ENCODE data around the gene UAP1L1. TPM values are rescaled to one million over a fixed set of nuclear protein-coding genes. Genes with fewer than 3 reads are reported as not detected.

The UAP1L1 gene
- total and polyA plus RNA-seq, 2 of the 4 experiments (the other 2 are of a cell fraction), result 2.3 to 9.8 TPM

GRCh38 chr9:137038916-137039315 is 38.4 kb upstream of the UAP1L1 start:
- Histone ChIP-seq H2BK5ac (ENCODE audit: low read depth, low read length, poor library complexity, severe bottlenecking) (no peak overlapping the region), H3K18ac (ENCODE audit: low read depth, low read length) (no peak overlapping the region), H4K8ac (ENCODE audit: low read depth in 2 of 2, low read length in 2 of 2) (no peak overlapping the region), H3K14ac (replicated peaks; ENCODE audit: low read depth, low read length) (no peak overlapping the region), H3K36me3 (ENCODE audit: control insufficient read depth, insufficient read depth, low read length) (peaks cover 17% of the 10 kb centered on the region), H4K20me1 (ENCODE audit: insufficient read depth, low read length) (peaks cover 16% of the 10 kb centered on the region), H3K9me3 (ENCODE audit: control insufficient read depth, insufficient read depth, low read length) (no peaks in the 10 kb centered on the region), H3K23ac (ENCODE audit: low read depth, low read length) (no peak overlapping the region), H3K56ac (ENCODE audit: extremely low read depth, insufficient read depth, low read length) (no peak overlapping the region), H3K27ac (ENCODE audit: insufficient read depth, low read length) (no peak overlapping the region), H2BK15ac (ENCODE audit: low read depth, low read length) (no peak overlapping the region), H3K4ac (ENCODE audit: low read depth, low read length) (no peak overlapping the region), H3K9ac (ENCODE audit: low read depth, low read length) (no peak overlapping the region), H3K79me1 (ENCODE audit: low read depth in 1 of 2, low read length in 2 of 2) (peaks cover 0 to 6% of the 10 kb centered on the region in 2 experiments; a peak in 1 of 4 replicates), H2AFZ (replicated peaks; ENCODE audit: low read length, poor library complexity) (no peak overlapping the region), H3K4me2 (ENCODE audit: low read depth, low read length) (no peak overlapping the region), H4K5ac (ENCODE audit: low read depth, low read length) (no peak overlapping the region), H2BK20ac (ENCODE audit: low read depth, low read length) (no peak overlapping the region), H3K4me3 (ENCODE audit: insufficient read depth, low read depth, low read length) (no peak overlapping the region), H2AK9ac (replicated peaks; ENCODE audit: low read depth, low read length, poor library complexity) (peak overlapping the region; percentile 5), H3K4me1 (ENCODE audit: control insufficient read depth, insufficient read depth, low read length) (no peaks in the 10 kb centered on the region), H2BK120ac (ENCODE audit: low read depth, low read length) (no peak overlapping the region), H4K91ac (ENCODE audit: insufficient read depth, low read depth, low read length) (no peak overlapping the region), H3K27me3 (ENCODE audit: control insufficient read depth, insufficient read depth, low read length) (no peaks in the 10 kb centered on the region), H2AK5ac (ENCODE audit: low read depth, low read length) (no peak overlapping the region), H3K9me1 (ENCODE audit: insufficient read depth, low read length) (no peaks in the 10 kb centered on the region)
- dilution Hi-C loops (cut with HindIII; ENCODE audit: low sequenced_read_pairs, unreplicated experiment), result no loop called here
- TF ChIP-seq MAZ (IDR thresholded peaks at IDR 0.05; ENCODE audit: borderline replicate concordance, low read depth, low read length) (no peak), NFE2L2 (IDR thresholded peaks at IDR 0.05; ENCODE audit: low read depth, low read length) (no peak), RCOR1 (IDR thresholded peaks at IDR 0.05; ENCODE audit: insufficient replicate concordance, low read length) (no peak), CTCF (conservative IDR thresholded peaks at IDR 0.05; ENCODE audit: low read depth, low read length) (no peak), RFX5 (IDR thresholded peaks at IDR 0.05; ENCODE audit: low read depth, low read length) (no peak), MXI1 (IDR thresholded peaks at IDR 0.05; ENCODE audit: borderline replicate concordance, low read depth, low read length) (no peak), CEBPB (IDR thresholded peaks at IDR 0.05; ENCODE audit: low read depth, low read length) (no peak), SMC3 (IDR thresholded peaks at IDR 0.05; ENCODE audit: low read depth, low read length) (no peak)
- TF ChIP-seq, protein P1, sequence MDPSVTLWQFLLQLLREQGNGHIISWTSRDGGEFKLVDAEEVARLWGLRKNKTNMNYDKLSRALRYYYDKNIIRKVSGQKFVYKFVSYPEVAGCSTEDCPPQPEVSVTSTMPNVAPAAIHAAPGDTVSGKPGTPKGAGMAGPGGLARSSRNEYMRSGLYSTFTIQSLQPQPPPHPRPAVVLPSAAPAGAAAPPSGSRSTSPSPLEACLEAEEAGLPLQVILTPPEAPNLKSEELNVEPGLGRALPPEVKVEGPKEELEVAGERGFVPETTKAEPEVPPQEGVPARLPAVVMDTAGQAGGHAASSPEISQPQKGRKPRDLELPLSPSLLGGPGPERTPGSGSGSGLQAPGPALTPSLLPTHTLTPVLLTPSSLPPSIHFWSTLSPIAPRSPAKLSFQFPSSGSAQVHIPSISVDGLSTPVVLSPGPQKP (IDR thresholded peaks at IDR 0.05; ENCODE audit: borderline replicate concordance, low read depth, low read length), result no peak
- no CpG with 5 or more reads among the region's 9 CpGs for WGBS, 2 experiments (ENCODE audit: extremely low coverage in 2 of 2, insufficient read length in 1 of 2)
- DNase-seq (no peak), ATAC-seq (ENCODE audit: low read depth) (no peak)
- CTCF ChIA-PET, result no interaction called here
- POLR2A ChIA-PET (ENCODE audit: unreplicated experiment), result no interaction called here
- BruUV-seq (replicated peaks), result no TSS peak
- intact Hi-C loops (cut with micrococcal nuclease), result no loop called here
- in situ Hi-C loops (cut with MboI; ENCODE audit: low sequenced_read_pairs), result loop anchor here (10.0 kb wide), 1 partner anchor 254 kb away; no protein-coding TSS in a partner anchor
